Stimulated activated CD8-positive, alpha-beta memory T cell treated with anti-CD3 and anti-CD28 coated beads, Interleukin-7, amount 100 ng/mL, for 48 hours (primary cell): ENCODE measurements around the gene HADHB.
"Not testable (repeated sequence)": the region's sequence is repeated elsewhere in the genome, so short reads cannot be mapped to it uniquely, and the experiment has no call there.

ENCODE experiments used
- DNase-seq, 2 donors: peaks; one replicate each; pipeline ENCODE4 v3.0.0-alpha.2; 2020; ENCODE audit warnings: low read depth in 1 of 2; ENCODE audit errors: extremely low read depth in 1 of 2

HADHB gene

GRCh38 chr2:26290001-26290400, 45.3 kb downstream of the HADHB start:
- DNase-seq, result no peak

- no peak for DNase-seq
Observed at GRCh38 chr2:26292646-26293045, 47.9 kb downstream of the HADHB start.

GRCh38 chr2:26295511-26295910, 50.8 kb downstream of the HADHB start:
- DNase-seq, result no peak

- DNase-seq, result no peak
Observed at GRCh38 chr2:26297061-26297460, 52.3 kb downstream of the HADHB start.

- no peak for DNase-seq
Observed at GRCh38 chr2:26298286-26298637, 53.5 kb downstream of the HADHB start.

GRCh38 chr2:26298638-26299393, 54.1 kb downstream of the HADHB start:
- DNase-seq, result no peak

GRCh38 chr2:26299471-26300101, 54.8 kb downstream of the HADHB start:
- no peak for DNase-seq

GRCh38 chr2:26300234-26300925, 55.6 kb downstream of the HADHB start:
- DNase-seq, result no peak

GRCh38 chr2:26302846-26303245, 58.1 kb downstream of the HADHB start:
- no peak for DNase-seq

- not testable (repeated sequence) for DNase-seq
Observed at GRCh38 chr2:26305094-26305493, 60.4 kb downstream of the HADHB start.

GRCh38 chr2:26305540-26305939, 60.8 kb downstream of the HADHB start:
- no peak for DNase-seq

- DNase-seq, result no peak
Observed at GRCh38 chr2:26309921-26310320, 65.2 kb downstream of the HADHB start.

GRCh38 chr2:26312471-26312870, 67.7 kb downstream of the HADHB start:
- DNase-seq, result no peak

GRCh38 chr2:26313446-26313845, 68.7 kb downstream of the HADHB start:
- no peak for DNase-seq

GRCh38 chr2:26314243-26314642, 69.5 kb downstream of the HADHB start:
- DNase-seq, result no peak

- no peak for DNase-seq
Observed at GRCh38 chr2:26316041-26316440, 71.3 kb downstream of the HADHB start.

GRCh38 chr2:26316845-26317244, 72.1 kb downstream of the HADHB start:
- DNase-seq, result no peak

- no peak for DNase-seq
Observed at GRCh38 chr2:26317377-26318105, 72.8 kb downstream of the HADHB start.

- DNase-seq, result no peak
Observed at GRCh38 chr2:26318950-26319349, 74.2 kb downstream of the HADHB start.

- DNase-seq, result not testable (repeated sequence)
Observed at GRCh38 chr2:26324479-26324878, 79.7 kb downstream of the HADHB start.

- DNase-seq, result no peak
Observed at GRCh38 chr2:26324903-26325302, 80.2 kb downstream of the HADHB start.
